Measurements from ENCODE around the gene VPS13D. TPM values are rescaled to one million over a fixed set of nuclear protein-coding genes. Genes with fewer than 3 reads are reported as not detected.

The VPS13D gene
- total and polyA plus RNA-seq, 4 donors, result 10.2 to 68.3 (median 12.6) TPM

GRCh38 chr1:12249181-12249580 lies 19.4 kb downstream of the VPS13D start:
- TF ChIP-seq, protein P1, sequence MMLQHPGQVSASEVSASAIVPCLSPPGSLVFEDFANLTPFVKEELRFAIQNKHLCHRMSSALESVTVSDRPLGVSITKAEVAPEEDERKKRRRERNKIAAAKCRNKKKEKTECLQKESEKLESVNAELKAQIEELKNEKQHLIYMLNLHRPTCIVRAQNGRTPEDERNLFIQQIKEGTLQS (IDR thresholded peaks at IDR 0.05), result no peak
- TF ChIP-seq FOXA1 (IDR thresholded peaks at IDR 0.05) (no peak), HNF4A (conservative IDR thresholded peaks at IDR 0.05) (no peak), CTCF (IDR thresholded peaks at IDR 0.05; ENCODE audit: low read depth, low read length, missing input control) (no peak), JUND (IDR thresholded peaks at IDR 0.05) (no peak), EGR1 (IDR thresholded peaks at IDR 0.05; ENCODE audit: low read depth in 2 of 2) (no peak), HNF4G (IDR thresholded peaks at IDR 0.05) (no peak), REST (IDR thresholded peaks at IDR 0.05) (no peak)
- H3K4me3 ChIP-seq (ENCODE audit: low read depth in 1 of 3, low read length in 3 of 3), result no peak overlapping the region
- DNase-seq (ENCODE audit: low spot score), result no peak
- H3K9ac ChIP-seq (ENCODE audit: low read depth in 1 of 2, low read length in 2 of 2), result no peak overlapping the region
- no peak overlapping the region for H3K27ac ChIP-seq (ENCODE audit: low read depth in 1 of 2, low read length in 2 of 2)
- no peaks in the 10 kb centered on the region for H3K4me1 ChIP-seq (ENCODE audit: control insufficient read depth in 4 of 4, insufficient read depth in 4 of 4, low read length in 3 of 4)
- H3K9me3 ChIP-seq (ENCODE audit: control insufficient read depth in 4 of 4, low read length in 3 of 4), result no peaks in the 10 kb centered on the region
- peaks cover 16 to 65% (median 56%) of the 10 kb centered on the region in 4 donors for H3K36me3 ChIP-seq (ENCODE audit: control insufficient read depth in 4 of 4, insufficient read depth in 3 of 4, low read depth in 1 of 4, low read length in 3 of 4)
- H3K27me3 ChIP-seq (ENCODE audit: control insufficient read depth in 4 of 4, insufficient read depth in 4 of 4, low read length in 3 of 4), result no peaks in the 10 kb centered on the region
- 100% methylated on average over 1 of the region's 1 CpG for WGBS

- Histone ChIP-seq H3K27me3 (ENCODE audit: control insufficient read depth in 4 of 4, insufficient read depth in 4 of 4, low read length in 3 of 4) (no peaks in the 10 kb centered on the region), H3K9ac (ENCODE audit: low read depth in 1 of 2, low read length in 2 of 2) (no peak overlapping the region), H3K36me3 (ENCODE audit: control insufficient read depth in 4 of 4, insufficient read depth in 3 of 4, low read depth in 1 of 4, low read length in 3 of 4) (peaks cover 16 to 60% (median 51%) of the 10 kb centered on the region in 4 donors), H3K4me3 (ENCODE audit: low read depth in 1 of 3, low read length in 3 of 3) (no peak overlapping the region), H3K4me1 (ENCODE audit: control insufficient read depth in 4 of 4, insufficient read depth in 4 of 4, low read length in 3 of 4) (no peaks in the 10 kb centered on the region), H3K27ac (ENCODE audit: low read depth in 1 of 2, low read length in 2 of 2) (no peak overlapping the region), H3K9me3 (ENCODE audit: control insufficient read depth in 4 of 4, low read length in 3 of 4) (no peaks in the 10 kb centered on the region)
- no peak for DNase-seq (ENCODE audit: low spot score)
- TF ChIP-seq FOXA2 (IDR thresholded peaks at IDR 0.05) (no peak), REST (IDR thresholded peaks at IDR 0.05) (no peak), FOXA1 (IDR thresholded peaks at IDR 0.05) (no peak)
- 91% methylated on average over 6 of the region's 6 CpGs for WGBS
These were observed 19.9 kb downstream of the VPS13D start for GRCh38 chr1:12249748-12250147.

Measured in liver (tissue), 9 donors.